Measurements from ENCODE around the gene OXER1.

DNA sequence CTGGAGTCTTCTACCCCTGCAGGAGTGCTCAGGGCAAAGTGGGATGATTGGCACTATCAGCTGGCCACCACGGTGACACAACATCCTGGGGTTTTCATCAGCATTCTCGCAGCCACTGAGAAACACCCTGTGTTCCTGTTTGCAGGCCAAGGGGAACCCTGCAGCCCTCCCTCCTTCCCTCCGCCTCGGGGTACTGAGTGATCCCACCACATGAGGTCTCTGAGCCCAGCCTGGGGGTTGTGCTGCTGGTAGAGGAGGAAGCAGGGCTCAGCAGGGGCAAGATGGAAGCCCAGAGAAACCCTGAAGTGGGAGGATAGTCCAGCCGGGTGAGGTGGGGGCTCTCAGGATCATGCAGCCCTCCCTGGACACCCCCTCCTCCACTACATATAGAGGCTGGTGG lies at the start of gene OXER1:
- no peak for TF ChIP-seq KDM1A (IDR thresholded peaks at IDR 0.05; ENCODE audit: low read depth)
- TF ChIP-seq, protein P1, sequence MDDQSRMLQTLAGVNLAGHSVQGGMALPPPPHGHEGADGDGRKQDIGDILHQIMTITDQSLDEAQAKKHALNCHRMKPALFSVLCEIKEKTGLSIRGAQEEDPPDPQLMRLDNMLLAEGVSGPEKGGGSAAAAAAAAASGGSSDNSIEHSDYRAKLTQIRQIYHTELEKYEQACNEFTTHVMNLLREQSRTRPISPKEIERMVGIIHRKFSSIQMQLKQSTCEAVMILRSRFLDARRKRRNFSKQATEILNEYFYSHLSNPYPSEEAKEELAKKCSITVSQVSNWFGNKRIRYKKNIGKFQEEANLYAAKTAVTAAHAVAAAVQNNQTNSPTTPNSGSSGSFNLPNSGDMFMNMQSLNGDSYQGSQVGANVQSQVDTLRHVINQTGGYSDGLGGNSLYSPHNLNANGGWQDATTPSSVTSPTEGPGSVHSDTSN (IDR thresholded peaks at IDR 0.05) = no peak
- TF ChIP-seq, protein P2, sequence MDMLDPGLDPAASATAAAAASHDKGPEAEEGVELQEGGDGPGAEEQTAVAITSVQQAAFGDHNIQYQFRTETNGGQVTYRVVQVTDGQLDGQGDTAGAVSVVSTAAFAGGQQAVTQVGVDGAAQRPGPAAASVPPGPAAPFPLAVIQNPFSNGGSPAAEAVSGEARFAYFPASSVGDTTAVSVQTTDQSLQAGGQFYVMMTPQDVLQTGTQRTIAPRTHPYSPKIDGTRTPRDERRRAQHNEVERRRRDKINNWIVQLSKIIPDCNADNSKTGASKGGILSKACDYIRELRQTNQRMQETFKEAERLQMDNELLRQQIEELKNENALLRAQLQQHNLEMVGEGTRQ (IDR thresholded peaks at IDR 0.05) = no peak
- TF ChIP-seq, protein P3, sequence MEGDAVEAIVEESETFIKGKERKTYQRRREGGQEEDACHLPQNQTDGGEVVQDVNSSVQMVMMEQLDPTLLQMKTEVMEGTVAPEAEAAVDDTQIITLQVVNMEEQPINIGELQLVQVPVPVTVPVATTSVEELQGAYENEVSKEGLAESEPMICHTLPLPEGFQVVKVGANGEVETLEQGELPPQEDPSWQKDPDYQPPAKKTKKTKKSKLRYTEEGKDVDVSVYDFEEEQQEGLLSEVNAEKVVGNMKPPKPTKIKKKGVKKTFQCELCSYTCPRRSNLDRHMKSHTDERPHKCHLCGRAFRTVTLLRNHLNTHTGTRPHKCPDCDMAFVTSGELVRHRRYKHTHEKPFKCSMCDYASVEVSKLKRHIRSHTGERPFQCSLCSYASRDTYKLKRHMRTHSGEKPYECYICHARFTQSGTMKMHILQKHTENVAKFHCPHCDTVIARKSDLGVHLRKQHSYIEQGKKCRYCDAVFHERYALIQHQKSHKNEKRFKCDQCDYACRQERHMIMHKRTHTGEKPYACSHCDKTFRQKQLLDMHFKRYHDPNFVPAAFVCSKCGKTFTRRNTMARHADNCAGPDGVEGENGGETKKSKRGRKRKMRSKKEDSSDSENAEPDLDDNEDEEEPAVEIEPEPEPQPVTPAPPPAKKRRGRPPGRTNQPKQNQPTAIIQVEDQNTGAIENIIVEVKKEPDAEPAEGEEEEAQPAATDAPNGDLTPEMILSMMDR (IDR thresholded peaks at IDR 0.05) = no peak
- no peak for TF ChIP-seq POLR2A (IDR thresholded peaks at IDR 0.05; ENCODE audit: low read length)
- no peak for TF ChIP-seq RAD21 (conservative IDR thresholded peaks at IDR 0.05 in 1 of 2, IDR thresholded peaks at IDR 0.05 in 1 of 2)
- no peak for TF ChIP-seq GATA3 (IDR thresholded peaks at IDR 0.05; ENCODE audit: borderline replicate concordance)
- TF ChIP-seq SMC3 (IDR thresholded peaks at IDR 0.05) = no peak
- TF ChIP-seq MYC (IDR thresholded peaks at IDR 0.05; ENCODE audit: borderline replicate concordance, low read length) = no peak
- no peak for TF ChIP-seq CEBPB (IDR thresholded peaks at IDR 0.05)
- TF ChIP-seq, protein P4, sequence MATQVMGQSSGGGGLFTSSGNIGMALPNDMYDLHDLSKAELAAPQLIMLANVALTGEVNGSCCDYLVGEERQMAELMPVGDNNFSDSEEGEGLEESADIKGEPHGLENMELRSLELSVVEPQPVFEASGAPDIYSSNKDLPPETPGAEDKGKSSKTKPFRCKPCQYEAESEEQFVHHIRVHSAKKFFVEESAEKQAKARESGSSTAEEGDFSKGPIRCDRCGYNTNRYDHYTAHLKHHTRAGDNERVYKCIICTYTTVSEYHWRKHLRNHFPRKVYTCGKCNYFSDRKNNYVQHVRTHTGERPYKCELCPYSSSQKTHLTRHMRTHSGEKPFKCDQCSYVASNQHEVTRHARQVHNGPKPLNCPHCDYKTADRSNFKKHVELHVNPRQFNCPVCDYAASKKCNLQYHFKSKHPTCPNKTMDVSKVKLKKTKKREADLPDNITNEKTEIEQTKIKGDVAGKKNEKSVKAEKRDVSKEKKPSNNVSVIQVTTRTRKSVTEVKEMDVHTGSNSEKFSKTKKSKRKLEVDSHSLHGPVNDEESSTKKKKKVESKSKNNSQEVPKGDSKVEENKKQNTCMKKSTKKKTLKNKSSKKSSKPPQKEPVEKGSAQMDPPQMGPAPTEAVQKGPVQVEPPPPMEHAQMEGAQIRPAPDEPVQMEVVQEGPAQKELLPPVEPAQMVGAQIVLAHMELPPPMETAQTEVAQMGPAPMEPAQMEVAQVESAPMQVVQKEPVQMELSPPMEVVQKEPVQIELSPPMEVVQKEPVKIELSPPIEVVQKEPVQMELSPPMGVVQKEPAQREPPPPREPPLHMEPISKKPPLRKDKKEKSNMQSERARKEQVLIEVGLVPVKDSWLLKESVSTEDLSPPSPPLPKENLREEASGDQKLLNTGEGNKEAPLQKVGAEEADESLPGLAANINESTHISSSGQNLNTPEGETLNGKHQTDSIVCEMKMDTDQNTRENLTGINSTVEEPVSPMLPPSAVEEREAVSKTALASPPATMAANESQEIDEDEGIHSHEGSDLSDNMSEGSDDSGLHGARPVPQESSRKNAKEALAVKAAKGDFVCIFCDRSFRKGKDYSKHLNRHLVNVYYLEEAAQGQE (IDR thresholded peaks at IDR 0.05) = no peak
- TF ChIP-seq CBX2 (IDR thresholded peaks at IDR 0.05; ENCODE audit: borderline replicate concordance, low read depth) = no peak
- TF ChIP-seq RCOR1 (IDR thresholded peaks at IDR 0.05; ENCODE audit: low read depth, low read length) = no peak
